Heart left ventricle (tissue), 16 donors: ENCODE results near the gene LMO4. TPM values are rescaled to one million over a fixed set of nuclear protein-coding genes. Genes with fewer than 3 reads are reported as not detected.
A peak's percentile ranks its signal among the peaks of the same experiment; 100 is the strongest.

ENCODE experiments used
- ATAC-seq, 4 donors: fragments of 200-7000 bp; cut with Tn5 transposase; one replicate each; pipeline ENCODE4 v1.9.1; 2020 to 2022; ENCODE audit warnings: moderate library complexity in 4 of 4, mild to moderate bottlenecking in 3 of 4, moderate number of reproducible peaks in 1 of 4
- DNase-seq, 5 donors: peaks; one replicate each; pipeline ENCODE4 v3.0.0-alpha.2; 2020
- H3K27ac ChIP-seq, 12 donors: fragments of 200-600 bp; sonication (generic) in 4 of 12; one replicate each; pipeline versions ENCODE4 v1.5.0 to v1.8.0; 2016 to 2022; ENCODE audit warnings: mild to moderate bottlenecking in 2 of 12
- H3K27me3 ChIP-seq, 9 donors: fragments of 200-600 bp; sonication (generic) in 2 of 9; one replicate each; pipeline versions ENCODE4 v1.5.1 to v1.8.0; 2016 to 2022; ENCODE audit warnings: mild to moderate bottlenecking in 3 of 9
- H3K36me3 ChIP-seq, 9 donors: fragments of 200-600 bp; sonication (generic) in 2 of 9; one replicate each; pipeline versions ENCODE4 v1.5.0 to v1.8.0; 2018 to 2022; ENCODE audit warnings: mild to moderate bottlenecking in 2 of 9
- H3K4me1 ChIP-seq, 12 donors: fragments of 200-600 bp; sonication (generic) in 4 of 12; one replicate each; pipeline versions ENCODE4 v1.5.0 to v1.8.0; 2016 to 2022; ENCODE audit warnings: mild to moderate bottlenecking in 3 of 12
- H3K4me3 ChIP-seq, 12 donors: fragments of 200-600 bp; sonication (generic) in 4 of 12; one replicate each; pipeline versions ENCODE4 v1.5.0 to v1.8.0; 2017 to 2022; ENCODE audit warnings: mild to moderate bottlenecking in 9 of 12, moderate library complexity in 4 of 12
- H3K9me3 ChIP-seq, 12 donors: fragments of 200-600 bp; sonication (generic) in 4 of 12; one replicate each; pipeline versions ENCODE4 v1.5.0 to v1.8.0; 2016 to 2022; ENCODE audit warnings: mild to moderate bottlenecking in 1 of 12
- CTCF ChIP-seq, 12 donors: fragments of 200-600 bp; sonication (generic) in 4 of 12; IDR thresholded peaks; one replicate each; pipeline versions ENCODE4 v1.5.0 to v1.8.0; 2018 to 2022; ENCODE audit warnings: antibody characterized with exemption in 12 of 12, mild to moderate bottlenecking in 5 of 12
- POLR2A ChIP-seq, 2 donors: fragments of 450-650 bp; IDR thresholded peaks; one replicate each; pipeline ENCODE4 v1.6.1; 2017; ENCODE audit warnings: antibody characterized with exemption in 2 of 2, mild to moderate bottlenecking in 2 of 2, moderate library complexity in 2 of 2
- WGBS, 4 donors: extraction: QIAGEN DNeasy Blood & Tissue Kit in 2 of 4; methylation state at CpG; one replicate each; pipeline versions ENCODE4 v1.1.5 to v1.1.7; 2013 to 2018; 5-methylcytosine and 5-hydroxymethylcytosine counted together
- intact Hi-C, 10 donors: fragments of 100-400 bp; cut with DNase I; formaldehyde crosslinking; loops; one replicate each; pipeline versions ENCODE4 v1.11.1 to v1.14.2; 2022
- polyA plus RNA-seq, 2 donors: library from polyadenylated mRNA; stranded (reverse); fragments of 200-250 nt; gene quantifications; one replicate each; pipeline ENCODE4 v1.2.3, GENCODE V29; 2013
- total RNA-seq, 9 donors: library from RNA; depleted of rRNA in 2 of 9; stranded (reverse); fragments of >200 nt in 2 of 9; fragmentation: NEBNext Ultra II Directional in 3 of 9; extraction: Animal tissue kit (Norgen Biotek cat#: 25700) in 3 of 9; gene quantifications; one replicate each; pipeline versions ENCODE4 v1.1.0 to v1.2.4, GENCODE V29; 2016 to 2023
- donor health status: ischemic (EF 13 %, LVEDD 7.1; RV severe dilation, severe dysfunction).
- donor health status: healthy with polysubstance abuse.
- donor health status: DM: no; HTN: yes; CAD: no.
- donor health status: DM: no; HTN: no; CAD: no.
- donor health status: ischemic (EF 25% LVEDD 6.9; RV normal size, moderate dysfunction).
- donor health status: ischemic (EF 25% LVEDD 5.7; RV mildly dilated, moderate dysfunction).
- donor health status: healthy.
- donor health status: DM: yes; HTN: yes; CAD: no.
- donor health status: ischemic (EF 35%, LVEDD 5.7; RV mildly dilated, moderate dysfunction).
- donor health status: nonischemic (EF 11% LVEDD 7.7; RV severe dilation, severe dysfunction).
- donor health status: DM: yes; HTN: yes; CAD: no.
- donor health status: PGD.
- donor health status: ischemic (EF 29% LVEDD 5.4; RV normal size, mild dysfunction).
- donor health status: nonischemic (EF 23%, LVEDD 6.1; RV moderate dilation, normal function).

LMO4 gene
- total and polyA plus RNA-seq, 11 donors = 23.3 to 60.7 (median 29.6) TPM

GRCh38 chr1:87336623-87337067 lies 8.0 kb downstream of the LMO4 start:
- Histone ChIP-seq H3K4me1 (peaks cover 3 to 61% (median 37%) of the 10 kb centered on the region in 12 donors), H3K9me3 (no peaks in the 10 kb centered on the region), H3K36me3 (peaks cover 0 to 45% (median 31%) of the 10 kb centered on the region in 9 donors), H3K4me3 (peak overlapping the region in 11 of 12 donors; percentile 9 to 88 (median 78)), H3K27ac (peak overlapping the region in 6 of 12 donors; percentile 25 to 88 (median 80)), H3K27me3 (no peaks in the 10 kb centered on the region)
- ATAC-seq (no peak), DNase-seq (no peak)
- intact Hi-C loops = loop anchor here in 3 of 10 donors (10.0 kb wide), 4 partner anchors 68 to 488 kb away; partner anchors contain the start of genes HS2ST1 (in 1 of the 3) and SELENOF (in 1 of the 3)
- 35 to 52% (median 44%) methylated on average over 10 of the region's 10 CpGs for WGBS, 4 donors
- TF ChIP-seq CTCF (IDR thresholded peaks at IDR 0.05) = no peak
- no peak for TF ChIP-seq POLR2A (IDR thresholded peaks at IDR 0.05)

- no peak for TF ChIP-seq POLR2A (IDR thresholded peaks at IDR 0.05)
- no peak for TF ChIP-seq CTCF (IDR thresholded peaks at IDR 0.05)
- ATAC-seq = no peak
- no peak for DNase-seq
- 75 to 90% (median 82%) methylated on average over 5 of the region's 5 CpGs for WGBS, 4 donors
- no peaks in the 10 kb centered on the region for H3K27me3 ChIP-seq
- H3K4me1 ChIP-seq = peaks cover 0 to 52% (median 31%) of the 10 kb centered on the region in 12 donors
- H3K9me3 ChIP-seq = no peaks in the 10 kb centered on the region
- H3K4me3 ChIP-seq = no peak overlapping the region
- peaks cover 0 to 55% (median 41%) of the 10 kb centered on the region in 9 donors for H3K36me3 ChIP-seq
- intact Hi-C loops = loop anchor here in 3 of 10 donors (10.0 kb wide), 4 partner anchors 67 to 487 kb away; partner anchors contain the start of genes HS2ST1 (in 1 of the 3) and SELENOF (in 1 of the 3)
- peak overlapping the region in 1 of 12 donors; percentile 3 for H3K27ac ChIP-seq
Measured at GRCh38 chr1:87337606-87338005, 8.9 kb downstream of the LMO4 start.

GRCh38 chr1:87338566-87338965 lies 9.9 kb downstream of the LMO4 start:
- Histone ChIP-seq H3K4me3 (no peak overlapping the region), H3K4me1 (peaks cover 0 to 43% (median 22%) of the 10 kb centered on the region in 12 donors), H3K27ac (no peak overlapping the region), H3K36me3 (peaks cover 0 to 64% (median 49%) of the 10 kb centered on the region in 9 donors), H3K27me3 (no peaks in the 10 kb centered on the region), H3K9me3 (no peaks in the 10 kb centered on the region)
- no peak for DNase-seq
- intact Hi-C loops = loop anchor here in 3 of 10 donors (10.0 kb wide), 4 partner anchors 66 to 486 kb away; partner anchors contain the start of genes HS2ST1 (in 1 of the 3) and SELENOF (in 1 of the 3)
- 51 to 72% (median 67%) methylated on average over 3 of the region's 3 CpGs for WGBS, 4 donors
- TF ChIP-seq CTCF (IDR thresholded peaks at IDR 0.05) = no peak
- TF ChIP-seq POLR2A (IDR thresholded peaks at IDR 0.05) = no peak
- ATAC-seq = no peak

- no peaks in the 10 kb centered on the region for H3K27me3 ChIP-seq
- DNase-seq (no peak), ATAC-seq (no peak)
- H3K27ac ChIP-seq = no peak overlapping the region
- H3K36me3 ChIP-seq = peaks cover 0 to 86% (median 73%) of the 10 kb centered on the region in 9 donors
- no peaks in the 10 kb centered on the region for H3K9me3 ChIP-seq
- no peak overlapping the region for H3K4me3 ChIP-seq
- 89 to 92% (median 91%) methylated on average over 3 of the region's 3 CpGs for WGBS, 4 donors
- H3K4me1 ChIP-seq = peaks cover 0 to 11% (median 0%) of the 10 kb centered on the region in 12 donors
- no peak for TF ChIP-seq POLR2A (IDR thresholded peaks at IDR 0.05)
- intact Hi-C loops = loop anchor here in 2 of 10 donors (5.0 to 10.0 kb wide), 2 partner anchors 61 to 608 kb away; no protein-coding TSS in a partner anchor
Measured at GRCh38 chr1:87344231-87344630, 15.6 kb downstream of the LMO4 start.
